Skeletal muscle satellite cell (primary cell): ENCODE data around the gene TRNAU1AP. TPM values are rescaled to one million over a fixed set of nuclear protein-coding genes. Genes with fewer than 3 reads are reported as not detected.

Experiments used
- H3K27me3 ChIP-seq: 2 replicates; pipeline ENCODE4 v1.7.0; 2013; ENCODE audit warnings: low read length; ENCODE audit not compliant: control insufficient read depth, insufficient read depth
- H3K36me3 ChIP-seq: 2 replicates; pipeline ENCODE4 v1.7.0; 2013; ENCODE audit warnings: mild to moderate bottlenecking, control low read depth, low read length; ENCODE audit not compliant: insufficient read depth
- H3K4me1 ChIP-seq: 2 replicates; pipeline ENCODE4 v1.7.0; 2013; ENCODE audit warnings: low read length; ENCODE audit not compliant: control insufficient read depth, insufficient read depth
- H3K4me2 ChIP-seq: 2 replicates; pipeline ENCODE4 v1.7.0; 2013; ENCODE audit warnings: mild to moderate bottlenecking, low read length
- H3K4me3 ChIP-seq: 2 replicates; pipeline ENCODE4 v1.7.0; 2013; ENCODE audit warnings: low read length
- H3K9ac ChIP-seq: 2 replicates; pipeline ENCODE4 v1.7.0; 2013; ENCODE audit warnings: mild to moderate bottlenecking, low read depth, low read length, moderate library complexity
- H3K9me3 ChIP-seq: replicated peaks from 2 replicates; pipeline ENCODE4 v1.7.0; 2013; ENCODE audit warnings: mild to moderate bottlenecking, control low read depth, low read length
- total RNA-seq: library from RNA; depleted of rRNA; stranded (reverse); fragments of >200 nt; gene quantifications from 2 replicates; pipeline ENCODE4 v1.2.3, GENCODE V29; 2012; rRNA removed

TRNAU1AP gene
- total RNA-seq = 25.6 and 26.9 TPM in 2 replicates

DNA sequence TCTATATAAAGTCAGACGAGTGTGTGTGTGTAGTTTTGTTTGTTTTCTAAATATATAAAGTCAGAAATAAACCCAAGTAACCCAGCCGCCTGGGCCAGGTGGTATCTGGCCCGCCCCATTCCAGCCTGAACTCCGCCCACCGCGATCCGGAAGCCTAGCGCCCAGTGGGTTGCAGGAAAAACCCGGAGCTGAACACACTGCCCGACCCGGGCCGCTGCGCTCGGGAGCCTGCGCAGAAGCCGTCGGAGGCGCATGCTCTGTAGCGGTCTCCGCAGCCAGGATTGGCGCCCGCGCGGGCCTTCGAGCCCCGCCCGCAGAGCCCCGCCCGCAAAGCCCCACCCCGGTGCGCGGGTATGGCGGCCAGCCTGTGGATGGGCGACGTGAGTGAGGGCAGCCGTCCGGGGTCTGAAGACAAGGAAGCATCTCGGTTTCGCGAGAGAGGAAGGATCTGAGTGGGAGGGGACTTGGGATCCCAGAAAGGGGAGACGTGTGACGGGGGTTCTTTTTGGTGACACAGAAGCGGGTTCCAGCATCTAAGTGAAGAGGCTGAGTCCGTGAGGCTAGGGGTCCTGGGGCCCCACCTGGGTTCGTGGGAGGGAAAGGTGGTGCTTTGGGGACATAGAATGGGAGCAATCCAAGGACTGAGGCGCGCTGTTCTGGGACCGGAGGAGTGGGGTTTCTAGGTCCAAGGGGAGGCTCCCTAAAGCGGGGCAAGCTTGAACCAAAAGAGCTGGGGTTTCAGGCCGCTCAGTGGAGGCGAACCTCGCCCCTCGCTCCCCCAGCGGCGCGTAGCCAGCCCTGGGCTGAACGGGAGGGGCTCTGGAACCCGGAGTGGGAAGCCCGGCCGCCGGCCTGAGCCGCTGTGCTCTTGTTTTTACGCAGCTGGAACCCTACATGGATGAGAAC, at the start of gene TRNAU1AP:
TSS of gene TRNAU1AP (plus strand) at position 328 of the 906 bp plus-strand sequence. CDS start at position 354, 26 bp downstream.
- H3K4me1 ChIP-seq = peaks cover 11% of the 10 kb centered on the region
- peaks cover 10% of the 10 kb centered on the region for H3K36me3 ChIP-seq
- H3K9me3 ChIP-seq = no peaks in the 10 kb centered on the region
- no peaks in the 10 kb centered on the region for H3K27me3 ChIP-seq
- peak within 1 kb of the TSS; percentile 96 for H3K4me2 ChIP-seq
- H3K4me3 ChIP-seq = peak within 1 kb of the TSS; percentile 98
- H3K9ac ChIP-seq = peak within 1 kb of the TSS; percentile 96

GRCh38 chr1:28503117-28503516, 49.8 kb upstream of the TRNAU1AP start:
- Histone ChIP-seq H3K9ac (no peak overlapping the region), H3K27me3 (no peaks in the 10 kb centered on the region), H3K4me3 (no peak overlapping the region), H3K9me3 (no peaks in the 10 kb centered on the region), H3K4me2 (no peak overlapping the region), H3K4me1 (peaks cover under 1% of the 10 kb centered on the region), H3K36me3 (peaks cover 23% of the 10 kb centered on the region)

GRCh38 chr1:28505406-28506187, 47.3 kb upstream of the TRNAU1AP start, which contains the start of gene RCC1:
Gene RCC1 (plus strand): TSS chr1:28506043. CDS start chr1:28529867, 23,824 bp downstream.
- Histone ChIP-seq H3K4me2 (peak within 1 kb of the TSS; percentile 92), H3K9ac (peak within 1 kb of the TSS; percentile 100), H3K36me3 (peaks cover 45% of the 10 kb centered on the region), H3K4me1 (peaks cover 25% of the 10 kb centered on the region), H3K9me3 (no peaks in the 10 kb centered on the region), H3K27me3 (no peaks in the 10 kb centered on the region), H3K4me3 (peak within 1 kb of the TSS; percentile 85)

GRCh38 chr1:28506907-28507246, 46.0 kb upstream of the TRNAU1AP start:
- H3K4me2 ChIP-seq = peak overlapping the region; percentile 92
- peak overlapping the region; percentile 100 for H3K9ac ChIP-seq
- H3K9me3 ChIP-seq = no peaks in the 10 kb centered on the region
- H3K27me3 ChIP-seq = no peaks in the 10 kb centered on the region
- peaks cover 51% of the 10 kb centered on the region for H3K36me3 ChIP-seq
- H3K4me3 ChIP-seq = peak overlapping the region; percentile 85
- peaks cover 29% of the 10 kb centered on the region for H3K4me1 ChIP-seq

- peaks cover 29% of the 10 kb centered on the region for H3K4me1 ChIP-seq
- peak overlapping the region; percentile 100 for H3K9ac ChIP-seq
Observed at GRCh38 chr1:28507247-28507645, 45.6 kb upstream of the TRNAU1AP start.

GRCh38 chr1:28507646-28508434, 45.0 kb upstream of the TRNAU1AP start:
- peak overlapping the region; percentile 85 for H3K4me3 ChIP-seq
- H3K27me3 ChIP-seq = no peaks in the 10 kb centered on the region
- no peaks in the 10 kb centered on the region for H3K9me3 ChIP-seq
- H3K9ac ChIP-seq = peak overlapping the region; percentile 100
- peak overlapping the region; percentile 92 for H3K4me2 ChIP-seq
- H3K4me1 ChIP-seq = peaks cover 29% of the 10 kb centered on the region
- H3K36me3 ChIP-seq = peaks cover 60% of the 10 kb centered on the region

More at GRCh38 chr1:28507247-28507645, 45.6 kb upstream of the TRNAU1AP start:
- peak overlapping the region; percentile 85 for H3K4me3 ChIP-seq
- H3K4me2 ChIP-seq = peak overlapping the region; percentile 92
- no peaks in the 10 kb centered on the region for H3K27me3 ChIP-seq
- H3K9me3 ChIP-seq = no peaks in the 10 kb centered on the region
- H3K36me3 ChIP-seq = peaks cover 55% of the 10 kb centered on the region

- peak overlapping the region; percentile 92 for H3K4me2 ChIP-seq
- peak overlapping the region; percentile 85 for H3K4me3 ChIP-seq
- H3K9me3 ChIP-seq = no peaks in the 10 kb centered on the region
- peaks cover 62% of the 10 kb centered on the region for H3K36me3 ChIP-seq
- H3K4me1 ChIP-seq = peaks cover 29% of the 10 kb centered on the region
- no peaks in the 10 kb centered on the region for H3K27me3 ChIP-seq
- peak overlapping the region; percentile 100 for H3K9ac ChIP-seq
Observed at GRCh38 chr1:28508435-28508754, 44.5 kb upstream of the TRNAU1AP start.

- no peaks in the 10 kb centered on the region for H3K27me3 ChIP-seq
- H3K9ac ChIP-seq = peak overlapping the region; percentile 100
- H3K4me1 ChIP-seq = peaks cover 29% of the 10 kb centered on the region
- peaks cover 65% of the 10 kb centered on the region for H3K36me3 ChIP-seq
- H3K4me3 ChIP-seq = peak overlapping the region; percentile 85
- H3K4me2 ChIP-seq = peak overlapping the region; percentile 92
- H3K9me3 ChIP-seq = no peaks in the 10 kb centered on the region
Observed at GRCh38 chr1:28509705-28510272, 43.1 kb upstream of the TRNAU1AP start.

DNA sequence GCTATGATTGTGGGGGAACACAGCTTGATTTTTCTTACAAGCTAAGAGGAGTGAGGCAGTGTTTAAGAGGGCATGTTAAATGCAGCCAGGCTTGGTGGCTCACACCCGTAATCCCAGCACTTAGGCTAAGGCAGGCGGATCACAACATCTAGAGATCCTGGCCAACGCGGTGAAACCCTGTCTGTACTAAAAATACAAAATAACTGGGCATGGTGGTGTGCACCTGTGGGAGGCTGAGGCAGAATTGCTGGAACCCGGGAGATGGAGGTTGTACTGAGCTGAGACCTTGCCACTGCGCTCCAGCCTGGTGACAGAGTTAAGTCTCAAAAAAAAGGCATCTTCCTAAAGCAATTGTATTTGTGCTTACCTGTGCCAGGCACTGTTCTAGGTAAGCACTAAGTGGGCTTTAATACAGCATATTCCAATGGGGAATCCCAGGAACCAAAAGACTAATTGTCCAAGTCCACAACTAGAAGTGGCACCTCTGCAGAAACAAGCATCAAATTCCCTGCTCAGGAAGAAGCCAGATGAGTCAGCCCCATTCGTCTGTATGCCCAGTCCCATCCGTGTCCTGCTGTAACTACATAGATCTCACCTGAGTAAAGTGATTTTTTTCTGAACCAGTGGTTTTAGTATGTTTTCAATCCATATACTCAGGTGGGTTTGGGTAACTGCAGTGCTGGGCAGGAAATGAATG, 42.5 kb upstream of the TRNAU1AP start:
- Histone ChIP-seq H3K9ac (peak overlapping the region; percentile 100), H3K27me3 (no peaks in the 10 kb centered on the region), H3K36me3 (peaks cover 65% of the 10 kb centered on the region), H3K4me1 (peaks cover 29% of the 10 kb centered on the region), H3K4me3 (peak overlapping the region; percentile 85), H3K9me3 (no peaks in the 10 kb centered on the region), H3K4me2 (peak overlapping the region; percentile 92)

DNA sequence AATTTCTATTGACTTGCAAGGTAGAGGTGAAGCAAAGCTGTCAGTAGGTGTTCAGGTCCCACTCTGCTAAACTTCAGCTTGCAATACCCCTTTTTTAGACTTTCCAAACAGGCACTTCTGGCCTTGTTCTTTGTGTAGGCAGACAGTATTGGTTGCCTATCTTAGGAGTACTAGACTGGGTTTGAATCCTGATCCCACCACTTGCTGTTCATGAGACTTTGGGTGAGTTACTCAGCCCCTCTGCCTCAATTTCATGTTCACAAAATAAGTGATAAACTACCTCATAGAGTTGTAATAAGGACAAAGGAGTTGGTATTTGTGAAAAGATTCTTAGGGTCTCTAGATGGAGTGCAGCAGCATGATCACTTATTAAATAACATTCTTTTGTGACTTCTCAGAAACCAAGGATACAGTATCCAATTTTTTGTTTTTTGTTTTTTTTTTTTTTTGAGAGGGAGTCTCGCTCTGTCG, 41.9 kb upstream of the TRNAU1AP start:
- H3K4me3 ChIP-seq = no peak overlapping the region
- H3K36me3 ChIP-seq = peaks cover 65% of the 10 kb centered on the region
- H3K4me2 ChIP-seq = peak overlapping the region; percentile 92
- peaks cover 29% of the 10 kb centered on the region for H3K4me1 ChIP-seq
- no peaks in the 10 kb centered on the region for H3K27me3 ChIP-seq
- no peaks in the 10 kb centered on the region for H3K9me3 ChIP-seq
- peak overlapping the region; percentile 100 for H3K9ac ChIP-seq
